Activated naive CD4-positive, alpha-beta T cell treated with anti-CD3 and anti-CD28 coated beads for 36 hours (primary cell): ENCODE measurements around the gene WDR45B. TPM values are rescaled to one million over a fixed set of nuclear protein-coding genes. Genes with fewer than 3 reads are reported as not detected.

Experiments used
- CTCF ChIA-PET: fragments of 350-600 bp; sonication (Branson Sonifier 250); formaldehyde crosslinking; loops from one replicate; lab custom pipeline; 2021; ENCODE audit warnings: antibody characterized with exemption; lab: Charles Lee
- DNase-seq: peaks from one replicate; pipeline ENCODE4 v3.0.0-alpha.2; 2020
- H3K27ac Mint-ChIP-seq: one replicate; pipeline ENCODE4 v1.8.0; 2021; ENCODE audit warnings: mild to moderate bottlenecking, mixed read lengths
- H3K27me3 Mint-ChIP-seq: one replicate; pipeline ENCODE4 v1.8.0; 2021; ENCODE audit warnings: low read depth, mixed read lengths
- H3K36me3 Mint-ChIP-seq: one replicate; pipeline ENCODE4 v1.8.0; 2021; ENCODE audit warnings: low read depth, mixed read lengths
- H3K4me1 Mint-ChIP-seq: one replicate; pipeline ENCODE4 v1.8.0; 2021; ENCODE audit warnings: low read depth, mixed read lengths
- H3K4me3 Mint-ChIP-seq: one replicate; pipeline ENCODE4 v1.8.0; 2021; ENCODE audit warnings: mild to moderate bottlenecking, moderate library complexity, mixed read lengths
- H3K9me3 Mint-ChIP-seq: one replicate; pipeline ENCODE4 v1.8.0; 2021; ENCODE audit warnings: mixed read lengths
- intact Hi-C: fragments of 100-400 bp; cut with micrococcal nuclease; formaldehyde crosslinking; loops from one replicate; pipeline ENCODE4 v1.15.1; 2023
- total RNA-seq, 2 experiments: library from RNA; stranded (reverse); gene quantifications; one replicate each; pipeline ENCODE4 v1.2.3, GENCODE V29; 2021

WDR45B gene
- total RNA-seq, 2 experiments from 2014 or later = 23.2 to 25.0 TPM

DNA sequence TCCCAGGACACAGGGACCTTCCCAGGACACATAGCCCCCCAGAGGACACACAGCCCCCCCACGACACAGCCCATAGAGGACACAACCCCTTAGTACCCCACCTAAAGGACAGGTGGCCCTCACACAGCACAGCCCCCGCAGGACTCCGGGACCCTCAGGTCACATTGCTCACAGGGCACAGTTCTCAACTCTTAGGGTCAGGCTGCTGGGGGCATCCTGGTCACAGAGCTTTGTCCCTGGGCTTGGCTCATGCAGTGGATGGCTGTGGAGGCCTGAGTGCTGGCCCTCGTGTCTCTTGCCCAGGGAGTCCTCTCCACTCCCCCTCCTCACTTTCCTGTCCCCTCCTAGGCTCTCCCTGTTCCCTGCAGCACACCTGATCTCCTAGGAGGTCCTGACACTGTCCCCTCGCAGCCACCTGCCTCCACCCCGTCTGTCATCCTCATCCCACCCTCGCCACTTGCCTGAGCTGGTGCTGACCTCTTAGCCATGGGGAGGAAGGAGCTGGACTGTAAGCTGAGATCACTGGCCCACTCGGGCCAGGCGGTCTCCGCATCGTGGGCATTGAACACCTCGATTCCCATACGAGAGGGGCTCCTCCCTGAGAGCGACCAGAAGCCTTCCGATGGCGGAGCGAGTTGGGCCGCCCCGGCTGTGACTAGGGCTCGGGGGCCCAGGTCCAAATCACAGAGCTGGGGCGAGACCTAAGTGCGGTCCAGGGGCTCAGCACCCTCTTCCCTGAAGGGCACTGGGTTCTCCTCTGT is 1.4 kb upstream of the WDR45B start:
- Mint-ChIP-seq H3K4me1 (peaks cover 19% of the 10 kb centered on the region), H3K36me3 (peaks cover 4% of the 10 kb centered on the region), H3K27ac (no peak overlapping the region), H3K4me3 (peak overlapping the region; percentile 29), H3K27me3 (no peaks in the 10 kb centered on the region), H3K9me3 (no peaks in the 10 kb centered on the region)
- no peak for DNase-seq
- intact Hi-C loops = loop anchor here (5.0 kb wide), 2 partner anchors 48 to 68 kb away; partner anchors contain the start of genes FN3KRP and RAB40B
- CTCF ChIA-PET = no interaction called here

DNA sequence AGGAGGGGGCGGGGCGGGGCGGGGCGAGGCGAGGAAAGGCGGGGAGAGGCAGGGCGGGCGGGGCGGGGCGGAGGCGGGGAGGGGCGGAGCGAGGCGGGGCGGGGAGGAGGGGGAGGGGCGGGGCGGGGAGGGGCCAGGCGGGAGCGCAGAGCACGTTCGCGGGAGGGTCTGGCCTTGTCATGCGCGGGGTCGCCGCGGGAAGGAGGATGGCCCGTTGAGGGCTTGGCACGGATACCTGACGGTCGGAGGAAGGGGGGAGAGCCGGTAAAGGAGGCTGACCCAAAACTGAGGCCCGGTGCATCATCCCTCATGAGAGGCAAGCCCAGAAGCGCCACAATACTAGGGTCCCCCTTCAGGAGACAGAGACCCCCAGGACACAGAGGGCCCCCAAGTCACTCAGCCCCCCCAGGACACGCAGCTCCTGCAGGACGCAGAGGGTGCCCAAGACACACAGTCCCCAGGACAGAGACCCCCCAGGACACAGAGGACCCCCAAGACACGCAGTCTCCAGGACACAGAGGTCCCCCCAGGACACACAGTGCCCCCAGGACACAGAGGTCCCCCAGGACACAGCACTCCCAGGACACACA is 593 bp upstream of the WDR45B start:
- Mint-ChIP-seq H3K9me3 (no peaks in the 10 kb centered on the region), H3K4me1 (peaks cover 24% of the 10 kb centered on the region), H3K36me3 (peaks cover 8% of the 10 kb centered on the region), H3K27me3 (no peaks in the 10 kb centered on the region), H3K4me3 (peak overlapping the region; percentile 54), H3K27ac (no peak overlapping the region)
- DNase-seq = no peak
- CTCF ChIA-PET = no interaction called here
- intact Hi-C loops = loop anchor here (1.0 to 5.0 kb wide), 4 partner anchors 48 to 199 kb away; partner anchors contain the start of genes CYBC1, FN3KRP, RAB40B and TBCD

GRCh38 chr17:82647593-82648164 is 565 bp downstream of the WDR45B start:
- no peak overlapping the region for H3K27ac Mint-ChIP-seq
- peaks cover 11% of the 10 kb centered on the region for H3K36me3 Mint-ChIP-seq
- peaks cover 26% of the 10 kb centered on the region for H3K4me1 Mint-ChIP-seq
- intact Hi-C loops = loop anchor here (1.0 to 5.0 kb wide), 5 partner anchors 50 to 229 kb away; partner anchors contain the start of genes CYBC1, FN3KRP, HEXD and OGFOD3
- peak; percentile 47 for DNase-seq
- CTCF ChIA-PET = no interaction called here
- H3K4me3 Mint-ChIP-seq = peak overlapping the region; percentile 80
- no peaks in the 10 kb centered on the region for H3K9me3 Mint-ChIP-seq
- no peaks in the 10 kb centered on the region for H3K27me3 Mint-ChIP-seq

GRCh38 chr17:82645516-82645915 is 2.7 kb downstream of the WDR45B start:
- Mint-ChIP-seq H3K36me3 (peaks cover 19% of the 10 kb centered on the region), H3K27me3 (no peaks in the 10 kb centered on the region), H3K4me1 (peaks cover 30% of the 10 kb centered on the region), H3K4me3 (peak overlapping the region; percentile 80), H3K9me3 (no peaks in the 10 kb centered on the region), H3K27ac (no peak overlapping the region)
- intact Hi-C loops = loop anchor here (5.0 kb wide), 2 partner anchors 52 to 72 kb away; partner anchors contain the start of genes FN3KRP and RAB40B
- CTCF ChIA-PET = no interaction called here
- DNase-seq = no peak

DNA sequence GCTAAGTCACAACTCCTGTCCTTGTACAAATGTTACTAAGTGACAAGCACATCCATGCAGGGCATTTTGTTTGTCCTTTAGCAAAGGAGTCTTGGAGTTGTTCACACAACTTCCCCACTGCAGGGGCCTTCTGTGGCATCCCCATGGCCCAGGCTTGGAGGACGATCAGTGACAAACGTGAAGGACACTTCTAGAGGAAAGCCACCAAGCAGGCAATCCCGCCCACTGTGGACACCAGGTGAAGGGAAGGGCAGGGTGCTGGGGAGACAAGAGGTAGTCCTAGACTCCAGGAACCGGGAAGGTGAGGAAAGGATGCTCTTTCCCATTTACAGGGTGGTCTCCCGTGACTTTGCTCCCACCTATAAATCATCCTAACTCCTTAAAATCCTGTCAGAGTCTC is 4.1 kb downstream of the WDR45B start:
- DNase-seq = no peak
- Mint-ChIP-seq H3K4me3 (no peak overlapping the region), H3K9me3 (no peaks in the 10 kb centered on the region), H3K4me1 (peaks cover 38% of the 10 kb centered on the region), H3K36me3 (peaks cover 27% of the 10 kb centered on the region), H3K27ac (no peak overlapping the region), H3K27me3 (no peaks in the 10 kb centered on the region)
- CTCF ChIA-PET = no interaction called here
- intact Hi-C loops = no loop called here

DNA sequence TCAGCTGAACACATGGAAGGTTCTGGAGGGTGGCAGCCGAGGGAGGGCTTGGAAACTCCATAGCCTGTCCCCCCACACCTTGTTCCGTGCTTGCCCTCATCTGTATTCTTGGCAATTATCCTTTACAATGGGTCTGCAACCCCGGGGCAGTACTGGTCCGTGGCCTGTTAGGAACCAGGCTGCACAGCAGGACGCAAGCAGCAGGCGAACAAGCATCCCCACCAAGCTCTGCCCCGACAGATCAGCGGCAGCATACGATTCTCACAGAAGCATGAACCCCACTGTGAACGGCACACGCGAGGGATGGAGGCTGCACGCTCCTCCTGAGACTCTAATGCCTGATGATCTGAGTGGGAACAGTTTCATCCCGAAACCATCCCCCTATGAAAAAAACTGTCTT is 6.2 kb downstream of the WDR45B start:
- no peak overlapping the region for H3K27ac Mint-ChIP-seq
- intact Hi-C loops = no loop called here
- CTCF ChIA-PET = no interaction called here
- peaks cover 35% of the 10 kb centered on the region for H3K36me3 Mint-ChIP-seq
- no peaks in the 10 kb centered on the region for H3K27me3 Mint-ChIP-seq
- no peak for DNase-seq
- peaks cover 46% of the 10 kb centered on the region for H3K4me1 Mint-ChIP-seq
- H3K4me3 Mint-ChIP-seq = no peak overlapping the region
- H3K9me3 Mint-ChIP-seq = peaks cover 5% of the 10 kb centered on the region

DNA sequence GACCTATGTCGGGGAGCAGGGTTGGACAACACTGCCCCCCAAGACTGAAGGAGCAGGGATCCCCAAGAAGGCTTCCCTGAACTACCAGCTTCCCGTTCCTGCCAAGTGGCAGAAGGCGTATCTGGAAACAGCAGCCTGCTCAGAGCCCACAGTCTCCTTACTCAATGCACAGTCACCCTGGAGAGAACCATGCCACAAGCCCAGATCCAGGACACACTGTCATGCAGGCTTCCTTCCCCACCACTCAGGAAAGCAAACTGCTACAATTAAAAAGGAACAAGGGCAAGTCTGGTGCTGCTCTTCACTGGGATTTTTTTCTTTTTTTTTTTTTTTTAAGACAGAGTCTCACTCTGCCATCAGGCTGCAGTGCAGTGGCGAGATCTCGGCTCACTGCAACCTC is 8.2 kb downstream of the WDR45B start:
- H3K27ac Mint-ChIP-seq = no peak overlapping the region
- H3K36me3 Mint-ChIP-seq = peaks cover 41% of the 10 kb centered on the region
- H3K9me3 Mint-ChIP-seq = peaks cover 8% of the 10 kb centered on the region
- CTCF ChIA-PET = no interaction called here
- peaks cover 33% of the 10 kb centered on the region for H3K4me1 Mint-ChIP-seq
- no peak for DNase-seq
- H3K27me3 Mint-ChIP-seq = no peaks in the 10 kb centered on the region
- no peak overlapping the region for H3K4me3 Mint-ChIP-seq
- intact Hi-C loops = no loop called here

DNA sequence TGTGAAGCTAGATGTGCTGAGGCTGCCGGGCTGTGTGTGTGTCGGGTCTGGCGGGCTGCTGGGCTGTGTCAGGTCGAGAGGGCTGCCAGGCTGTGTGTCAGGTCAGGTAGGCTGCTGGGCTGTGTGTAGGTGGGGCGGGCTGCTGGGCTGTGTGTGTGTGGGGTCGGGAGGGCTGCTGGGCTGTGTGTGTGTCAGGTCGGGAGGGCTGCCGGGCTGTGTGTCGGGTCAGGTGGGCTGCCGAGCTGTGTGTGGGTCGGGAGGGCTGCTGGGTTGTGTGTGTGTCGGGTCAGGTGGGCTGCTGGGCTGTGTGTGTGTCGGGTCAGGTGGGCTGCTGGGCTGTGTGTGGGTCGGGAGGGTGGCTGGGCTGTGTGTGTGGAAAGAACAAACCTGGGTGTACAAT is 8.6 kb downstream of the WDR45B start:
- intact Hi-C loops = no loop called here
- CTCF ChIA-PET = no interaction called here
- H3K4me3 Mint-ChIP-seq = no peak overlapping the region
- no peaks in the 10 kb centered on the region for H3K27me3 Mint-ChIP-seq
- no peak overlapping the region for H3K27ac Mint-ChIP-seq
- H3K9me3 Mint-ChIP-seq = peaks cover 8% of the 10 kb centered on the region
- peaks cover 35% of the 10 kb centered on the region for H3K4me1 Mint-ChIP-seq
- peaks cover 43% of the 10 kb centered on the region for H3K36me3 Mint-ChIP-seq
- no peak for DNase-seq

DNA sequence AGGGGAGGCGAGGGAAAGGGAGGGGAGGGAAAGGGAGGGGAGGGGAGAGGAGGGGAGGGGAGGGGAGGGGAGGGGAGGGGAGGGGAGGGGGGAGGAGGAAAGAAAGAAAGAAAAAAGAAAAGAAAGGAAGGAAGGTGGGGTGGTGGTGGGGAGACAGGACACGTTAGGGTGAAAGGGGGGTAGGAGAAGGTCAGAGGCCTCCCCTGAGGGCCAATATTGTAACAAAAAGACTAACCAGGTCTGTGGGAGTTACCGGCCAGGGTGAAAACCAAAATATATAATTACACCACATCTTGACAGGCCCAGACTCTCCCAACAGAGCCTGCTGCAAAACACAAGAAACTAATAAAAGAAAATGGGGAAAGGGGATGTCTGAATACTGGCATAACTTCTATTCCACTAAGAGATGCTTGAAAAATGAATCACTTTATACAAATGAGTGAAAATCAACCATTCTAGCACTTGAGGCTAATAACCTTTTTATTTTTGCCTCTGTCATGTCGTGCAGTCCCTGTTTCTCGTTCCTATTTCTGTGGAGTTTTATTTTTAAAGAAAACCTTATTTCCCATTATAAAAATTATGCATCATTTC is 10.0 kb downstream of the WDR45B start:
- H3K27ac Mint-ChIP-seq = no peak overlapping the region
- H3K9me3 Mint-ChIP-seq = peaks cover 8% of the 10 kb centered on the region
- no peak for DNase-seq
- H3K36me3 Mint-ChIP-seq = peaks cover 42% of the 10 kb centered on the region
- H3K4me3 Mint-ChIP-seq = no peak overlapping the region
- H3K27me3 Mint-ChIP-seq = no peaks in the 10 kb centered on the region
- intact Hi-C loops = no loop called here
- peaks cover 34% of the 10 kb centered on the region for H3K4me1 Mint-ChIP-seq
- CTCF ChIA-PET = no interaction called here

DNA sequence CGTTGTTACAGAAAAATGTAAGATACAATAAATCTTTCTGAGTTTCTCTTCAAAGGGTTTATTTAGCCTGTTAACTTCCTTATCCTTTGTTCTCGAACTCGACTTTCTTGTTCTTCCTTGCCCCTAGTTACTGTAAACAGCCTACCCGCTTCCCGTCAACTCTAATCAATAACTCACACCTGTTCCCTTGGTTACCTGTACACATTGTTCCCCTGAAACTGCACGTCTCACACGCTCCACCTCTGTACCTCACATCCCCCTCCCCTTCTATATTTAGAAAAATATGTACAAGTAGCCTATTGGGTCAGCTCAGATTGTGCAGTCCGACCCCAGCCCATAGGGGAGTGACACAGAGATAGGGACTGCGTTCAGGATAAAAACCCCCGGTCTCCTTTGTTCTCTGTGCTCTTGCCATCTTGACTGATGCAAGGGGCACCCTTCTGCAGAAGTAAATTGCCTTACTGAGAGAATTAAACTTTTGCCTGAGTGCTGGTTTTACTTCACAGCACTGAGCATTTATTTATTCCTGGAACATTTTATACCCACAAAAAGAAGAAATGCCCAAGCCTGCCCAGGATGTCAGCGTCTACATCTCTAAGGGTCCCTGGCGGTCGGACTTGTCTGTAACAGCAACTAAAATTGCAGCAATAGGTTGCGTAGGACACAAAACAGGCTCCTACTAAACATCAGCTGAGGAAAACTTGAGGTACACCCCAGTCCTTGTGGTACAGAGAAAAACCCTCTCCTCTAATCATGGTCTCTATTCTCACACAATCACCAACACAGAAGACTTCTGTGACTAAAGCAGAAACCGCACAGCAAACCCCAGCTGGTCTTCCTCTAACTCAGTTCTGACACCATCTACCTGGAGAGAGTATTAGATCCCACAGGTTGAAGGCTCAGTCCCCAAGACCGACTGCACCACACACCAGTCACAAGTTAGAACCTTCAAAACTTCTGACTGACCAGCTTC is 11.3 kb downstream of the WDR45B start:
- H3K4me1 Mint-ChIP-seq = peaks cover 32% of the 10 kb centered on the region
- H3K27ac Mint-ChIP-seq = no peak overlapping the region
- intact Hi-C loops = no loop called here
- no peak overlapping the region for H3K4me3 Mint-ChIP-seq
- no peak for DNase-seq
- H3K9me3 Mint-ChIP-seq = peaks cover 8% of the 10 kb centered on the region
- no peaks in the 10 kb centered on the region for H3K27me3 Mint-ChIP-seq
- peaks cover 36% of the 10 kb centered on the region for H3K36me3 Mint-ChIP-seq
- CTCF ChIA-PET = no interaction called here

DNA sequence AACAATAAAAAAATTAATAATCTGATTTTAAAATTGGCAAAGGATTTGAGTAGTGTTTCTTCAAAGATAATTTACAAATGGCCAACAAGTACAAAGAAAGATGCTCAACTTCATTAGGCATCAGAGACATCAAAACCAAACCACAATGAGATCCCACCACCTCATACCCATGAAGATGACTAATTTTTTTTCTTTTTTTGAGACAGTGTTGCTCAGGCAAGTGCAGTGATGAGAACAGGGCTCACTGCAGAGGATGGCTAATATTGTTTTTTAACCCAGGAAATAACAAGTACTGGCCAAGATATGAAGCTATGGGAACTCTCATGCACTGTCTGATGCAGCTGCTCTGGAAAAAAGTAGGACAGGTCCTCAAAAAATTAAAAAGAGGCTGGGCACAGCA is 14.9 kb downstream of the WDR45B start:
- peaks cover 24% of the 10 kb centered on the region for H3K36me3 Mint-ChIP-seq
- no peaks in the 10 kb centered on the region for H3K27me3 Mint-ChIP-seq
- no peak overlapping the region for H3K4me3 Mint-ChIP-seq
- peak overlapping the region; percentile 41 for H3K27ac Mint-ChIP-seq
- intact Hi-C loops = no loop called here
- H3K4me1 Mint-ChIP-seq = peaks cover 19% of the 10 kb centered on the region
- peaks cover 8% of the 10 kb centered on the region for H3K9me3 Mint-ChIP-seq
- CTCF ChIA-PET = no interaction called here
- no peak for DNase-seq
